ENCODE data around the gene TXNRD1.
"Not testable (repeated sequence)": the region's sequence is repeated elsewhere in the genome, so short reads cannot be mapped to it uniquely, and the experiment has no call there.

The TXNRD1 gene

GRCh38 chr12:104329707-104330532, 114.3 kb downstream of the TXNRD1 start:
- DNase-seq, result no peak
- no peak for ATAC-seq

GRCh38 chr12:104331376-104331775, 115.8 kb downstream of the TXNRD1 start:
- ATAC-seq (no peak), DNase-seq (no peak)

GRCh38 chr12:104332273-104332672, 116.7 kb downstream of the TXNRD1 start:
- not testable (repeated sequence) for DNase-seq, ATAC-seq

- ATAC-seq (no peak), DNase-seq (no peak)
Observed at GRCh38 chr12:104333692-104334255, 118.2 kb downstream of the TXNRD1 start.

GRCh38 chr12:104334581-104334980, 119.0 kb downstream of the TXNRD1 start:
- DNase-seq (no peak), ATAC-seq (no peak)

- DNase-seq, result no peak
- ATAC-seq, result no peak
Observed at GRCh38 chr12:104336115-104336514, 120.5 kb downstream of the TXNRD1 start.

GRCh38 chr12:104337030-104337558, 121.5 kb downstream of the TXNRD1 start:
- ATAC-seq, result no peak
- no peak for DNase-seq

- DNase-seq (no peak), ATAC-seq (no peak)
Observed at GRCh38 chr12:104339663-104340062, 124.1 kb downstream of the TXNRD1 start.

- DNase-seq (no peak), ATAC-seq (no peak)
Observed at GRCh38 chr12:104340177-104340576, 124.6 kb downstream of the TXNRD1 start.

- ATAC-seq (no peak), DNase-seq (no peak)
Observed at GRCh38 chr12:104340925-104341611, 125.5 kb downstream of the TXNRD1 start.

- no peak for DNase-seq
- no peak for ATAC-seq
Observed at GRCh38 chr12:104342147-104342546, 126.6 kb downstream of the TXNRD1 start.

GRCh38 chr12:104342635-104343249, 127.2 kb downstream of the TXNRD1 start:
- ATAC-seq, result no peak

GRCh38 chr12:104344682-104345081, 129.1 kb downstream of the TXNRD1 start:
- DNase-seq, result no peak
- ATAC-seq, result no peak

More at GRCh38 chr12:104342635-104343249, 127.2 kb downstream of the TXNRD1 start:
- DNase-seq, result no peak

GRCh38 chr12:104345234-104346066, 129.9 kb downstream of the TXNRD1 start:
- ATAC-seq (no peak), DNase-seq (no peak)

- no peak for ATAC-seq
- DNase-seq, result no peak
Observed at GRCh38 chr12:104347374-104348075, 131.9 kb downstream of the TXNRD1 start.

GRCh38 chr12:104348283-104348993, 132.9 kb downstream of the TXNRD1 start:
- ATAC-seq, result no peak
- no peak for DNase-seq

GRCh38 chr12:104348994-104349494, 133.5 kb downstream of the TXNRD1 start:
- ATAC-seq (no peak), DNase-seq (no peak)

- ATAC-seq (no peak), DNase-seq (no peak)
Observed at GRCh38 chr12:104350211-104351056, 134.9 kb downstream of the TXNRD1 start.

Data from stimulated activated naive CD8-positive, alpha-beta T cell treated with anti-CD3 and anti-CD28 coated beads, Interleukin-15, Interleukin-2, amounts not matched to agents 100 U/mL and 50 U/mL, for 24 hours (primary cell).